IMR-90 (cell line): ENCODE results near the gene GABBR2.

Experiments
- BHLHE40 ChIP-seq: fragments of 150-350 bp; IDR thresholded peaks from 2 replicates; pipeline ENCODE4 v1.6.1; 2016; ENCODE audit warnings: mild to moderate bottlenecking, low read depth, low read length
- CEBPB ChIP-seq: IDR thresholded peaks from 2 replicates; pipeline ENCODE4 v1.6.1; 2012; ENCODE audit warnings: low read depth, low read length, improper control_type of control experiment
- CHD1 ChIP-seq: IDR thresholded peaks from 2 replicates; pipeline ENCODE4 v1.6.1; 2012; ENCODE audit warnings: low read depth, low read length, improper control_type of control experiment
- CTCF ChIP-seq: conservative IDR thresholded peaks from 2 replicates; pipeline ENCODE4 v1.5.1; 2012; ENCODE audit warnings: mild to moderate bottlenecking, low read depth, low read length, improper control_type of control experiment
- ELK1 ChIP-seq: fragments of 150-350 bp; IDR thresholded peaks from 2 replicates; pipeline ENCODE4 v1.6.1; 2016; ENCODE audit warnings: low read depth, mild to moderate bottlenecking, low read length, moderate library complexity, borderline replicate concordance
- MAFK ChIP-seq: IDR thresholded peaks from 2 replicates; pipeline ENCODE4 v1.6.1; 2012; ENCODE audit warnings: low read depth, low read length, improper control_type of control experiment
- MAZ ChIP-seq: IDR thresholded peaks from 2 replicates; pipeline ENCODE4 v1.6.1; 2012; ENCODE audit warnings: low read depth, mild to moderate bottlenecking, low read length, improper control_type of control experiment, moderate library complexity, borderline replicate concordance
- POLR2A ChIP-seq: IDR thresholded peaks from 2 replicates; pipeline ENCODE4 v1.6.1; 2012; ENCODE audit warnings: mild to moderate bottlenecking, low read depth, low read length
- RAD21 ChIP-seq: IDR thresholded peaks from 2 replicates; pipeline ENCODE4 v1.6.1; 2012; ENCODE audit warnings: low read length, improper control_type of control experiment
- RFX5 ChIP-seq: IDR thresholded peaks from 2 replicates; pipeline ENCODE4 v1.8.0; 2012; ENCODE audit warnings: low read depth, mild to moderate bottlenecking, low read length, moderate library complexity
- SMC3 ChIP-seq: fragments of 150-350 bp; IDR thresholded peaks from 2 replicates; pipeline ENCODE4 v1.6.1; 2016; ENCODE audit warnings: low read depth, mild to moderate bottlenecking, antibody characterized with exemption, low read length, moderate library complexity
- TF ChIP-seq, protein P1 (sequence below): fragments of 150-350 bp; IDR thresholded peaks from 2 replicates; pipeline ENCODE4 v1.6.1; 2017; ENCODE audit warnings: mild to moderate bottlenecking, antibody characterized with exemption, low read length, low read depth

DNA sequence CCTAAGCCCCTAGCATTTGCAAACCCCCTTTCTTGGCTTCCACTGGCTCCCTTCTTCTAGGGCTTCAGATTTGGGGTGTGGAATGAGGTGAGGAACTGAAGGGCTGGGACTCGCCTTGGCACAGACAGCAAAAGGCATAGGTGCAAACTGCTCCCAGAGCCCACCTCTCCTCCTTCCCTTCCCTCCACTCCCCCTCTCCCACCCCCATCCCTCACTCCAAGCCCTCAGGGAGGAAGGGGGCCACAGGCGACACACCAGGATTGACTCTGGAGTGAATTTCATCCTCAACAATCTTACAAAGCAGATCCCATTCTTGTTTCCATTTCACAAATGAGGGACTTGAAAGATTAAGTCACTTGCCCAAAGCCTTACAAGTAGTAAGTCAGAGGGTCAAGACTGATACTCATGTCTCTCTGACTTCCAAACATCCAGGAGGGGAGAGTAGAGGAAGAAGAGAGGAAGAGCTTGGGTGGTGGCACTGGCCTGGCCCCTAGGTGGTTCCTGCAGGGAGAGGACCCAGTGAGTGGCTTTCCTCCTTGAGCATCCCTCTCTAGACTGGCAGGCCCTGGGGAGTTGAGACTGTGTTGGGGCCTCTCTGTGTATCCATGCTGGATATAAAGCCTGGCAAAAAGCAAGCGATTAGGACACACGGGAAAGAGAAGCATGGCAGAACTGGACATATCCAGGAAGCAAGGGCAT is 193.1 kb downstream of the GABBR2 start:
- no peak for TF ChIP-seq CTCF
- TF ChIP-seq POLR2A: no peak
- no peak for TF ChIP-seq ELK1
- TF ChIP-seq BHLHE40: no peak
- TF ChIP-seq SMC3: no peak
- no peak for TF ChIP-seq MAZ
- no peak for TF ChIP-seq CHD1
- TF ChIP-seq RAD21: no peak
- TF ChIP-seq RFX5: no peak
- TF ChIP-seq MAFK: no peak
- no peak for TF ChIP-seq CEBPB
- TF ChIP-seq, protein P1, sequence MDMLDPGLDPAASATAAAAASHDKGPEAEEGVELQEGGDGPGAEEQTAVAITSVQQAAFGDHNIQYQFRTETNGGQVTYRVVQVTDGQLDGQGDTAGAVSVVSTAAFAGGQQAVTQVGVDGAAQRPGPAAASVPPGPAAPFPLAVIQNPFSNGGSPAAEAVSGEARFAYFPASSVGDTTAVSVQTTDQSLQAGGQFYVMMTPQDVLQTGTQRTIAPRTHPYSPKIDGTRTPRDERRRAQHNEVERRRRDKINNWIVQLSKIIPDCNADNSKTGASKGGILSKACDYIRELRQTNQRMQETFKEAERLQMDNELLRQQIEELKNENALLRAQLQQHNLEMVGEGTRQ: no peak
